Measurements from ENCODE around the gene BASP1.

DNA sequence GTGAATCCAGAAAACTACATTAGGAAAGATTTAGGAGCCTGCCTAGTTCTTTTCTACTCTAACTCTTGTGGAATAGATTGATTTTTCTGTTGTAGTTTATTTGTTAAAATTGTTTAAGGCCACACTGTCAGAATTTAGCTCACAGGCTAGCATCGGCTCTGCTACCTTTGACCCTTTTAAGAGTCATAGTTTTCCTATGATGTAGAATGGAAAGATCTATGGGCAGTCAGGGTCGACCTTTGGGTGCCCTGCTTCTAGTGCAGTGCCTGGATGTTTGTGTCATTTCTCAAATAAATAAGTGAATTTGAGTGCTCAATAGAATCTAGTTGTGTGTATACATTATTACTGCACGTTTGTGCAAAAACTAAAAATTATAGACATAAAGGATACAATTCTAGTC lies 38.7 kb downstream of the BASP1 start:
- no peak for TF ChIP-seq GATA2 (IDR thresholded peaks at IDR 0.05; ENCODE audit: low read depth, low read length)
- TF ChIP-seq GATA3 (IDR thresholded peaks at IDR 0.05; ENCODE audit: low read depth, low read length): no peak

Data from SH-SY5Y (cell line).